PFSK-1 (cell line): ENCODE results near the gene ZNF580.

Experiments
- POLR2AphosphoS5 ChIP-seq: IDR thresholded peaks from 2 replicates; pipeline ENCODE4 v1.6.1; 2012; ENCODE audit warnings: low read depth, mild to moderate bottlenecking, control low read depth, low read length, moderate library complexity
- TAF1 ChIP-seq: IDR thresholded peaks from 2 replicates; pipeline ENCODE4 v1.6.1; 2012; ENCODE audit warnings: low read length, control low read depth, borderline replicate concordance; ENCODE audit not compliant: insufficient read depth

- TF ChIP-seq TAF1: no peak
- no peak for TF ChIP-seq POLR2AphosphoS5
Measured at GRCh38 chr19:55663846-55664536, 23.2 kb downstream of the ZNF580 start.
